Mesothelial cell of epicardium (in vitro differentiated cells): ENCODE measurements around the gene CEP112. TPM values are rescaled to one million over a fixed set of nuclear protein-coding genes. Genes with fewer than 3 reads are reported as not detected.
A peak's percentile ranks its signal among the peaks of the same experiment; 100 is the strongest.

Experiments
- DNase-seq, 2 experiments: peaks; one replicate each; pipeline ENCODE4 v3.0.0; 2021; ENCODE audit warnings: low spot score in 2 of 2; ENCODE audit not compliant: unreplicated experiment in 2 of 2
- H3K27ac Mint-ChIP-seq: 2 replicates; pipeline ENCODE4 v1.8.0; 2021; ENCODE audit warnings: mixed read lengths
- H3K27me3 Mint-ChIP-seq: 2 replicates; pipeline ENCODE4 v1.8.0; 2021; ENCODE audit warnings: low read depth, mixed read lengths
- H3K36me3 Mint-ChIP-seq: 2 replicates; pipeline ENCODE4 v1.8.0; 2021; ENCODE audit warnings: mixed read lengths
- H3K4me1 Mint-ChIP-seq: 2 replicates; pipeline ENCODE4 v1.8.0; 2021; ENCODE audit warnings: mixed read lengths
- H3K4me3 Mint-ChIP-seq: 2 replicates; pipeline ENCODE4 v1.8.0; 2021; ENCODE audit warnings: mild to moderate bottlenecking, moderate library complexity, mixed read lengths
- H3K9me3 Mint-ChIP-seq: 2 replicates; pipeline ENCODE4 v1.8.0; 2021; ENCODE audit warnings: mixed read lengths
- total RNA-seq: library from RNA; stranded (reverse); gene quantifications from 3 replicates; pipeline ENCODE4 v1.2.1, GENCODE V29; 2021
- TF ChIP-seq, protein P1 (sequence below): fragments of 200-600 bp; sonication (generic); IDR thresholded peaks from one replicate; pipeline ENCODE4 v1.5.0; 2021; ENCODE audit warnings: antibody characterized with exemption; ENCODE audit not compliant: unreplicated experiment

CEP112 gene
- total RNA-seq, 1 donor from 2014 or later = 24.0 TPM

DNA sequence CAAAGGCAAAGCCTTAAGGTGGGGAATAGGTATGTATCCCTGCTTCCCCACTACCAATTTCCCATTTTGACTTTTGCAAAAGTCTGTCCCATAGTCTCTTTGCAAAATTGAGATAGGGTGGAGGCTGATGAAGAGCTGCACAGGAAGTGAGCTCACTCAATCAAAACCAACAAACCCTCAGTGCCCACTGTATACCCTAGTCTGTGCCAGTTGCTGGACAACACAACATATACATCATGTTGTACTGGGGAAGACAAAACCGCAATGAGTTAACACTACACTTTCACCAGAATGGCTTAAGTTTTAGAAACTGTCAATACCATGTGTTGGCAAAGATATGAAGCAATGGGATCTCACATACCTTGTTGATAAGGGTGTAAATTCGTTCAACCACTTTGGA is 590.1 kb downstream of the CEP112 start:
- H3K27me3 Mint-ChIP-seq = no peaks in the 10 kb centered on the region
- H3K4me1 Mint-ChIP-seq = peaks cover 8% of the 10 kb centered on the region
- no peak overlapping the region for H3K4me3 Mint-ChIP-seq
- no peaks in the 10 kb centered on the region for H3K36me3 Mint-ChIP-seq
- TF ChIP-seq, protein P1, sequence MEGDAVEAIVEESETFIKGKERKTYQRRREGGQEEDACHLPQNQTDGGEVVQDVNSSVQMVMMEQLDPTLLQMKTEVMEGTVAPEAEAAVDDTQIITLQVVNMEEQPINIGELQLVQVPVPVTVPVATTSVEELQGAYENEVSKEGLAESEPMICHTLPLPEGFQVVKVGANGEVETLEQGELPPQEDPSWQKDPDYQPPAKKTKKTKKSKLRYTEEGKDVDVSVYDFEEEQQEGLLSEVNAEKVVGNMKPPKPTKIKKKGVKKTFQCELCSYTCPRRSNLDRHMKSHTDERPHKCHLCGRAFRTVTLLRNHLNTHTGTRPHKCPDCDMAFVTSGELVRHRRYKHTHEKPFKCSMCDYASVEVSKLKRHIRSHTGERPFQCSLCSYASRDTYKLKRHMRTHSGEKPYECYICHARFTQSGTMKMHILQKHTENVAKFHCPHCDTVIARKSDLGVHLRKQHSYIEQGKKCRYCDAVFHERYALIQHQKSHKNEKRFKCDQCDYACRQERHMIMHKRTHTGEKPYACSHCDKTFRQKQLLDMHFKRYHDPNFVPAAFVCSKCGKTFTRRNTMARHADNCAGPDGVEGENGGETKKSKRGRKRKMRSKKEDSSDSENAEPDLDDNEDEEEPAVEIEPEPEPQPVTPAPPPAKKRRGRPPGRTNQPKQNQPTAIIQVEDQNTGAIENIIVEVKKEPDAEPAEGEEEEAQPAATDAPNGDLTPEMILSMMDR = no peak
- DNase-seq = no peak
- no peak overlapping the region for H3K27ac Mint-ChIP-seq
- H3K9me3 Mint-ChIP-seq = no peaks in the 10 kb centered on the region

DNA sequence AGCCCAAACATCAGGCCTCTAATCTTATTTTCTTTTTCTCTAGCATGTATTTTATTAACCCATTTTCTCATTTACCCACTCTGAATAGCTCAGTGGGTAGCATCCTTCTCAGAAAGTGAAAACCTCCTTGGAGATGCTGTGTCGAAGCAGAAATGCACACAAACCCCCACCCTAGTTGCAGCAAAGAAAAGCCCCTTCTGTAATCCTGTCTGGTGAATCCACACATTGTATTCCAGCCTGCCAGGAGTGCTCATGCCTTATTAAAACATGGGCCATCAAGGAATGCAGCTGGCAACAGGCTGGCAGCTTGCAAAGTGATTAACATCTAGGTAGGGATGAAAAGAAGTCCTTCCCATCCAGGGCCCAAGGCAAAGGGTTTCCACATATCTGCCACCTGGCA is 590.8 kb downstream of the CEP112 start:
- Mint-ChIP-seq H3K27me3 (no peaks in the 10 kb centered on the region), H3K4me1 (peaks cover 8% of the 10 kb centered on the region), H3K9me3 (no peaks in the 10 kb centered on the region), H3K36me3 (no peaks in the 10 kb centered on the region), H3K27ac (no peak overlapping the region), H3K4me3 (no peak overlapping the region)
- DNase-seq = no peak
- TF ChIP-seq, protein P1 = no peak

DNA sequence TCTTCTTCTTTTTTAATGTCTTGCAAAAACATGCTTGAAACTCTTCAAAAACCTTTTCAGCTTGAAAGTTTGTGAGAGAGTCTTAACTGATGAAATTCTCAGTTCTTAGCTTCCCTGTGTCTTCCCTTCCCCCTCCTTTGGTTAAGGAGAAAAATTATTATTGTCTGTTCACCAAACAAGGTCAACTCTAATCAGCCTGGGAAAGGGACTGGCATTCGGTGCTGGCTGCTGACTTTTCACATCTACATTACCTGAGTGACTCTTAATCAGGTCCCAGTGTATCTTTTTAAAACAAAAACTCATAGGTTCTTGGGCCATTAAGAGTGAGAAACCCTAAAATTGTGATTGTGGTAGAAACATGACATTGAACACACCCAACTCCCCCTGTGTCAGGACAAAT is 591.4 kb downstream of the CEP112 start:
- Mint-ChIP-seq H3K4me1 (peaks cover 9% of the 10 kb centered on the region), H3K9me3 (no peaks in the 10 kb centered on the region), H3K27me3 (no peaks in the 10 kb centered on the region), H3K27ac (peak overlapping the region; percentile 65), H3K4me3 (no peak overlapping the region), H3K36me3 (no peaks in the 10 kb centered on the region)
- DNase-seq = no peak
- TF ChIP-seq, protein P1 = no peak

DNA sequence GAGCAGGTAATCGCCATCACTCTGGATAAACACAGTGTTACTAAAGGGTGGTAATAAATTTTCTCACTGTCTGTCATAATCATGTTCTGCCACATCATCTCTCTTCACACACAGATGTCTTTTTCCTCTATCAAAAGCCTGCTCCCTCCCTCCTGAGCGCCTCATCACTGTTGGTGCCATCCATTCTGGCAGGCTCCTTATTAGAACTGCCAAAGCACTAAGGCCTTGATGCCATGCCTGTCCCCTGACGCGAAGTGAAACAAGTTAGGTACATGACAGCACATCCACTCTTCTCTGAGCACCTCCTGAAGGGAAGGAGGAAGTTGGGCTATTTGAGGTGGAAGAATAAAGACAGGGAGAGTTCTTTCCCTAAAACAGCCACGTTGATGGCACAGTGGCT is 592.3 kb downstream of the CEP112 start:
- TF ChIP-seq, protein P1 = no peak
- H3K4me1 Mint-ChIP-seq = peaks cover 18% of the 10 kb centered on the region
- H3K27me3 Mint-ChIP-seq = no peaks in the 10 kb centered on the region
- no peaks in the 10 kb centered on the region for H3K9me3 Mint-ChIP-seq
- H3K4me3 Mint-ChIP-seq = no peak overlapping the region
- H3K27ac Mint-ChIP-seq = no peak overlapping the region
- no peaks in the 10 kb centered on the region for H3K36me3 Mint-ChIP-seq
- DNase-seq = no peak

DNA sequence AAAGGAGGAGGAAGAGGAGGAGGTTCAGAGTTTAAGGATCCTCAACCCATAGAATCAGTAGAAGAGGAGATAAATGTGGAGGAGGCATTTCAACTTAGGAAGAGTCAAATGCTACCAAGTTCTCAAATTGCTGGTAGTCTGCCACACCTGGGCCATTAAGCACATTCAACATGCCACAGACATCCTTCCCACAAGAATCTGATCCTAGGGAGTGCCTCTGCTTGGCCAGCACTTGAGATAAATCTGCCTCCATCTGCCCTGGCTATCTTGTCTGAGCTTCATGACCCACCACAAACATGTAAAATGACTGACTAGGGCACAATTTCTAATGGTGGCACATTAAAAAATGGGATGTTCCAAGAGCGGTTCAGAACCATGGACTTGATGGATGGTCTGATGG is 593.2 kb downstream of the CEP112 start:
- Mint-ChIP-seq H3K27ac (no peak overlapping the region), H3K4me3 (no peak overlapping the region), H3K27me3 (no peaks in the 10 kb centered on the region), H3K9me3 (no peaks in the 10 kb centered on the region), H3K36me3 (no peaks in the 10 kb centered on the region), H3K4me1 (peaks cover 27% of the 10 kb centered on the region)
- DNase-seq = no peak
- TF ChIP-seq, protein P1 = no peak

DNA sequence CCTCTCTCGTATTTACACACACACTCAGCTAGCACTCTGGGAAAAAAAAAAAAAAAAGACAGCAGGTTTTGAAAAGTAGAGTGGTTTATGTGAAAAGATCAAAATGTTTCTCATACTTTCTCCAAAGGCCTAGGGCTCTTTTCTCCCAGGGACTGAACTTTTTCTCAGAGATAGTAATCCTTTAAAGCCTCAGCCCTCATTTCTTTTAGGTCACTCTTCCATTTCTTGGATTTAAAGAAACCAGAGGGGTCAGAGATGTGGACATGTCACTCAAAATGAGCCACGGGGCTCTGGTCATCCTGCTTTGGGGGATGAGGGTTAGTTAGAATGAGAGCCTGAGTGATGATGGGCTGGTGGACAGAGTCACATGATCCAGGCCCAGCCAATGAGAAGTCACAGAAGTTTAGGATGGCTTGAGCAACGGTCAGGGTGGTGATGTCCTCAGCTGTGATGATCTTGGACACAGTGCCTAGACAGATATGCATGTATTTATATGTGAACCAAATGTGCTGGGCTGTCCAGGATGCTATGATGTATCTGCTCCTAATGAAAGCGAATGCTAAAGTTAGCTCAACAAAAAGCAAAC is 596.8 kb downstream of the CEP112 start:
- Mint-ChIP-seq H3K27ac (peak overlapping the region; percentile 93), H3K27me3 (no peaks in the 10 kb centered on the region), H3K36me3 (no peaks in the 10 kb centered on the region), H3K4me3 (peak overlapping the region; percentile 11), H3K4me1 (peaks cover 34% of the 10 kb centered on the region), H3K9me3 (no peaks in the 10 kb centered on the region)
- DNase-seq = no peak
- TF ChIP-seq, protein P1 = no peak
